Endodermal cell (in vitro differentiated cells): ENCODE results near the gene EIF3L. TPM values are rescaled to one million over a fixed set of nuclear protein-coding genes. Genes with fewer than 3 reads are reported as not detected.
A peak's percentile ranks its signal among the peaks of the same experiment; 100 is the strongest.

Source experiments
- DNase-seq: peaks from one replicate; pipeline ENCODE4 v3.0.0-alpha.2; 2017
- H3K27ac ChIP-seq: 2 replicates; pipeline ENCODE4 v1.5.1; 2013; ENCODE audit warnings: mild to moderate bottlenecking, low read depth, low read length, moderate library complexity
- H3K27me3 ChIP-seq: 2 replicates; pipeline ENCODE4 v1.6.1; 2013; ENCODE audit warnings: mild to moderate bottlenecking, low read length, moderate library complexity; ENCODE audit not compliant: insufficient read depth, control insufficient read depth, poor library complexity, severe bottlenecking
- H3K36me3 ChIP-seq: 2 replicates; pipeline ENCODE4 v1.7.0; 2013; ENCODE audit warnings: mild to moderate bottlenecking, low read length, moderate library complexity; ENCODE audit not compliant: control insufficient read depth, insufficient read depth
- H3K4me1 ChIP-seq: one replicate; pipeline ENCODE4 v1.7.0; 2013; ENCODE audit warnings: low read length; ENCODE audit not compliant: control insufficient read depth, insufficient read depth
- H3K4me3 ChIP-seq: 2 replicates; pipeline ENCODE4 v1.5.1; 2013; ENCODE audit warnings: mild to moderate bottlenecking, low read length, moderate library complexity
- H3K9ac ChIP-seq: 2 replicates; pipeline ENCODE4 v1.6.1; 2013; ENCODE audit warnings: mild to moderate bottlenecking, low read length, moderate library complexity; ENCODE audit not compliant: poor library complexity, severe bottlenecking; ENCODE audit errors: extremely low read depth
- H3K9me3 ChIP-seq: 2 replicates; pipeline ENCODE4 v1.6.1; 2013; ENCODE audit warnings: mild to moderate bottlenecking, low read length, moderate library complexity; ENCODE audit not compliant: control insufficient read depth
- H3K27ac Mint-ChIP-seq: 2 replicates; pipeline ENCODE4 v1.8.0; 2020; ENCODE audit warnings: mixed read lengths
- H3K27me3 Mint-ChIP-seq: 2 replicates; pipeline ENCODE4 v1.8.0; 2021; ENCODE audit warnings: mild to moderate bottlenecking, mixed read lengths; ENCODE audit not compliant: insufficient read depth
- H3K36me3 Mint-ChIP-seq: 2 replicates; pipeline ENCODE4 v1.8.0; 2020; ENCODE audit warnings: low read depth, mixed read lengths
- H3K4me1 Mint-ChIP-seq: 2 replicates; pipeline ENCODE4 v1.8.0; 2020; ENCODE audit warnings: mixed read lengths
- H3K4me3 Mint-ChIP-seq: 2 replicates; pipeline ENCODE4 v1.8.0; 2020; ENCODE audit warnings: mild to moderate bottlenecking, moderate library complexity, mixed read lengths
- H3K9me3 Mint-ChIP-seq: 2 replicates; pipeline ENCODE4 v1.8.0; 2020; ENCODE audit warnings: mild to moderate bottlenecking, mixed read lengths
- CTCF ChIP-seq: fragments of 200-600 bp; sonication (generic); conservative IDR thresholded peaks from 2 replicates; pipeline ENCODE4 v1.5.0; 2021; ENCODE audit warnings: antibody characterized with exemption, mild to moderate bottlenecking
- WGBS, 2 experiments: methylation state at CpG; one replicate each; pipeline versions ENCODE4 v1.1.5 to v1.1.7; 2013; ENCODE audit warnings: missing lambda C conversion rate in 2 of 2, mixed read lengths in 1 of 2; ENCODE audit not compliant: insufficient coverage in 1 of 2, insufficient read length in 1 of 2; 5-methylcytosine and 5-hydroxymethylcytosine counted together
- total RNA-seq, 2 donors: library from RNA; stranded (reverse); fragmentation: NEBNext Ultra II Directional in 1 of 2; extraction: Animal tissue kit (Norgen Biotek cat#: 25700) in 1 of 2; gene quantifications; 2 replicates in 1 of 2; 3 replicates in 1 of 2; pipeline ENCODE4 v1.2.1, GENCODE V29; 2021

Gene EIF3L
- total RNA-seq, 2 donors from 2014 or later: 469 to 541 TPM

GRCh38 chr22:37862570-37863325 is 13.5 kb downstream of the EIF3L start:
- Mint-ChIP-seq H3K9me3 (no peaks in the 10 kb centered on the region), H3K4me1 (peaks cover 3% of the 10 kb centered on the region), H3K27me3 (no peaks in the 10 kb centered on the region), H3K27ac (peak overlapping the region; percentile 80), H3K4me3 (no peak overlapping the region), H3K36me3 (peaks cover 86% of the 10 kb centered on the region)
- Histone ChIP-seq H3K27me3 (no peaks in the 10 kb centered on the region), H3K4me1 (no peaks in the 10 kb centered on the region), H3K36me3 (peaks cover 93% of the 10 kb centered on the region), H3K9me3 (no peaks in the 10 kb centered on the region), H3K4me3 (no peak overlapping the region), H3K9ac (no peak overlapping the region), H3K27ac (no peak overlapping the region)
- DNase-seq: no peak
- WGBS, 2 experiments: 96 to 98% methylated on average over 5 to 7 of the region's 7 CpGs
- TF ChIP-seq CTCF: no peak

GRCh38 chr22:37865510-37865909 is 16.3 kb downstream of the EIF3L start:
- H3K36me3 ChIP-seq: peaks cover 87% of the 10 kb centered on the region
- no peak overlapping the region for H3K27ac ChIP-seq
- H3K9me3 ChIP-seq: no peaks in the 10 kb centered on the region
- Mint-ChIP-seq H3K36me3 (peaks cover 89% of the 10 kb centered on the region), H3K27me3 (no peaks in the 10 kb centered on the region), H3K4me3 (no peak overlapping the region), H3K27ac (no peak overlapping the region), H3K4me1 (peaks cover 3% of the 10 kb centered on the region), H3K9me3 (no peaks in the 10 kb centered on the region)
- no peaks in the 10 kb centered on the region for H3K27me3 ChIP-seq
- WGBS, 2 experiments: 95% methylated on average over 4 to 6 of the region's 6 CpGs
- H3K4me1 ChIP-seq: no peaks in the 10 kb centered on the region
- TF ChIP-seq CTCF: no peak
- H3K4me3 ChIP-seq: no peak overlapping the region
- no peak for DNase-seq
- no peak overlapping the region for H3K9ac ChIP-seq

GRCh38 chr22:37870273-37870672 is 21.1 kb downstream of the EIF3L start:
- TF ChIP-seq CTCF: no peak
- H3K27me3 Mint-ChIP-seq: no peaks in the 10 kb centered on the region
- Histone ChIP-seq H3K9ac (no peak overlapping the region), H3K4me3 (no peak overlapping the region), H3K9me3 (no peaks in the 10 kb centered on the region), H3K27ac (no peak overlapping the region), H3K36me3 (peaks cover 84% of the 10 kb centered on the region), H3K27me3 (no peaks in the 10 kb centered on the region), H3K4me1 (no peaks in the 10 kb centered on the region)
- no peaks in the 10 kb centered on the region for H3K9me3 Mint-ChIP-seq
- no peaks in the 10 kb centered on the region for H3K4me1 Mint-ChIP-seq
- H3K27ac Mint-ChIP-seq: peak overlapping the region; percentile 59
- no peak for DNase-seq
- peaks cover 82% of the 10 kb centered on the region for H3K36me3 Mint-ChIP-seq
- 88 to 95% methylated on average over 6 to 7 of the region's 7 CpGs for WGBS, 2 experiments
- H3K4me3 Mint-ChIP-seq: no peak overlapping the region
